Hematopoietic multipotent progenitor cell (in vitro differentiated cells): ENCODE data around the gene C1orf21. TPM values are rescaled to one million over a fixed set of nuclear protein-coding genes. Genes with fewer than 3 reads are reported as not detected.

Experiments used
- DNase-seq, 3 donors: peaks; one replicate each; pipeline ENCODE4 v3.0.0-alpha.2; 2011 to 2015; ENCODE audit warnings: low read depth in 2 of 3, low spot score in 2 of 3
- total RNA-seq: library from RNA; depleted of rRNA; stranded (reverse); fragments of >200 nt; gene quantifications from one replicate; pipeline ENCODE4 v1.2.3, GENCODE V29; 2012

C1orf21 gene
- total RNA-seq, 1 donor: 7.0 TPM

- DNase-seq: no peak
Observed at GRCh38 chr1:184385865-184386311, 941 bp upstream of the C1orf21 start.

GRCh38 chr1:184387069-184387475, 243 bp downstream of the C1orf21 start:
- DNase-seq: no peak

- peak in 2 of 3 donors; percentile 54 to 62 for DNase-seq
Observed at GRCh38 chr1:184387476-184388318, 868 bp downstream of the C1orf21 start.

GRCh38 chr1:184388319-184388889, 1.6 kb downstream of the C1orf21 start:
- DNase-seq: peak in 2 of 3 donors; percentile 19 to 35

- peak in 2 of 3 donors; percentile 15 to 49 for DNase-seq
Observed at GRCh38 chr1:184388971-184389370, 2.1 kb downstream of the C1orf21 start.

GRCh38 chr1:184389446-184389845, 2.6 kb downstream of the C1orf21 start:
- no peak for DNase-seq

- peak in 1 of 3 donors; percentile 22 for DNase-seq
Observed at GRCh38 chr1:184390889-184391288, 4.1 kb downstream of the C1orf21 start.

- DNase-seq: no peak
Observed at GRCh38 chr1:184392067-184392466, 5.2 kb downstream of the C1orf21 start.

GRCh38 chr1:184392779-184393522, 6.1 kb downstream of the C1orf21 start:
- DNase-seq: no peak

- no peak for DNase-seq
Observed at GRCh38 chr1:184393962-184394361, 7.1 kb downstream of the C1orf21 start.

GRCh38 chr1:184395370-184395769, 8.5 kb downstream of the C1orf21 start:
- DNase-seq: no peak

- no peak for DNase-seq
Observed at GRCh38 chr1:184395937-184396480, 9.2 kb downstream of the C1orf21 start.

- DNase-seq: no peak
Observed at GRCh38 chr1:184399192-184399847, 12.5 kb downstream of the C1orf21 start.

GRCh38 chr1:184403961-184404726, 17.3 kb downstream of the C1orf21 start:
- DNase-seq: no peak

- DNase-seq: no peak
Observed at GRCh38 chr1:184404727-184405027, 17.8 kb downstream of the C1orf21 start.

- no peak for DNase-seq
Observed at GRCh38 chr1:184405094-184405800, 18.4 kb downstream of the C1orf21 start.

- DNase-seq: no peak
Observed at GRCh38 chr1:184405801-184406142, 18.9 kb downstream of the C1orf21 start.

- no peak for DNase-seq
Observed at GRCh38 chr1:184406479-184406878, 19.6 kb downstream of the C1orf21 start.

GRCh38 chr1:184407816-184408510, 21.1 kb downstream of the C1orf21 start:
- DNase-seq: no peak
